ENCODE results near the gene HHATL. TPM values are rescaled to one million over a fixed set of nuclear protein-coding genes. Genes with fewer than 3 reads are reported as not detected.

Gene HHATL
- total and polyA plus RNA-seq, 2 of the 8 experiments (the other 6 are each of a cell fraction or from before 2014, with no cell fraction given) = 0.18 TPM; not detected in 1

- TF ChIP-seq GABPA (IDR thresholded peaks at IDR 0.05; ENCODE audit: borderline replicate concordance, insufficient read depth, low read length) (no peak), KDM4A (IDR thresholded peaks at IDR 0.05; ENCODE audit: low read depth, low read length, severe bottlenecking) (no peak), BACH1 (IDR thresholded peaks at IDR 0.05; ENCODE audit: low read length) (no peak), ATF3 (IDR thresholded peaks at IDR 0.05; ENCODE audit: insufficient read depth, low read depth, low read length) (no peak), E2F6 (IDR thresholded peaks at IDR 0.05) (no peak)
Measured at GRCh38 chr3:42733501-42734262, 31.1 kb upstream of the HHATL start (continued).
